H1 (cell line): Measurements from ENCODE around the gene NPHP3. TPM values are rescaled to one million over a fixed set of nuclear protein-coding genes. Genes with fewer than 3 reads are reported as not detected.

Experiments used
- KDM1A ChIP-seq: fragments of 200-600, 300-600 bp; sonication (generic); IDR thresholded peaks from 2 replicates; pipeline ENCODE4 v1.7.1; 2016; ENCODE audit warnings: mild to moderate bottlenecking, low read length, borderline replicate concordance
- MAX ChIP-seq: IDR thresholded peaks from 2 replicates; pipeline ENCODE4 v1.6.1; 2012; ENCODE audit warnings: inconsistent platforms
- YY1 ChIP-seq: IDR thresholded peaks from 2 replicates; pipeline ENCODE4 v1.6.1; 2011; ENCODE audit warnings: low read depth, mild to moderate bottlenecking, low read length
- polyA plus RNA-seq, 7 experiments: library from polyadenylated mRNA; depleted of rRNA in 3 of 7; stranded (reverse) in 5 of 7; unstranded in 2 of 7; fragments of >200 nt in 5 of 7; fragments of 200-250 nt in 2 of 7; gene quantifications; 1 replicate in 5 of 7; 2 replicates in 1 of 7; 4 replicates in 1 of 7; pipeline versions ENCODE4 v1.2.1 to v1.2.3, GENCODE V29; 2011 to 2013; ENCODE audit warnings: missing spikeins in 2 of 7, mixed read lengths in 2 of 7
- total RNA-seq: library from RNA; stranded (reverse); fragmentation: NEBNext Ultra II Directional; extraction: Animal tissue kit (Norgen Biotek cat#: 25700); gene quantifications from 2 replicates; pipeline ENCODE4 v1.2.1, GENCODE V29; 2021

The NPHP3 gene
- total and polyA plus RNA-seq, 2 of the 8 experiments (the other 6 are each of a cell fraction or from before 2014, with no cell fraction given) = 6.8 to 14.8 TPM

GRCh38 chr3:132721479-132722164 lies 587 bp downstream of the NPHP3 start (continued):
- no peak; the same call in 1 of the 2 replicates for TF ChIP-seq YY1
- TF ChIP-seq KDM1A = peak; percentile 92
- TF ChIP-seq MAX = 0 out of 2 replicates have a peak, but pooled peaks have one; percentile 13
